OCI-LY7 (cell line): Measurements from ENCODE around the gene REXO1.

Experiments used
- EZH2phosphoT487 ChIP-seq: fragments of 200-600 bp; sonication (generic); IDR thresholded peaks from 2 replicates; pipeline ENCODE4 v1.6.1; 2018; ENCODE audit warnings: low read depth, borderline replicate concordance, mild to moderate bottlenecking, mixed run types, antibody characterized with exemption, low read length, moderate library complexity, mixed read lengths
- TF ChIP-seq, protein P1 (sequence below): fragments of 200-600 bp; sonication (generic); conservative IDR thresholded peaks from 2 replicates; pipeline ENCODE4 v1.5.1; 2014; ENCODE audit warnings: mild to moderate bottlenecking, antibody characterized with exemption, low read length, moderate library complexity, mixed read lengths

DNA sequence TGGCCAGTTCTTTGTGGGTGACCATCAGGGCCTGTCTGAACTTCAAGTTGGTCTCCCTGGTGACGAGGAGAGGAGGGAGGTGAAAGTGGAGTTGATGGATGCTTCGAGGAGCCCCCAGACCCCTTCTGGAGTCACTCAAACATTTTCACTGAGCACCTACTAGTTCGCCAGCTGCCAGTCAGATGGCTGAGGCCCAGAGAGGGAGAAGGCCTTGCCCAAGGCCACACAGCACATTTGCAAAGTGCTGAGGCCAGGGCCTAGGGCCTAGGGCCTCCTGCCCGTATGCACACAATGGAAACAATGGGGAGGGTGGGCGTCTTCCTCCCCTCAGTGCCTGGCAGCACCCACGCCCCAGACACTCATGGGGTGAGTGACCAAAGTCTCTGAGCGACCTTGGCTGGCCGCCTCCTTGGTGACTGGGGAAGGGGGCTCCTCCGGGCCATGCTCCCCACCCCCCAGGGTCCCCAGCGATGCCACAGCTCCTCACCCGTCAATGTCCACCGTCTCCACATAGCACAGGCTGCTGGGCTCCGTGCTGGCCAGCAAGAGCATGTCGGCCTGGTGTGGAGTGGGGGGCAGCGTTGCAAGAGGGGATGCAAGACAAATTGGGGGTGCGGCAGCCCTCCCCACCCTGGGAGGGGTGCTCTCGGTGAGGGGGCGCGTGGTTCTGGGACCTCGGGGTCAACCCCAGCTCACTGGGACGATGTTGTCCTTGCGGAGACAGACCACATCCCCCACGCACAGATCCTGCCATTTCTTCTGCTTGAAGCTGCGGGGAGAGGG, 42.7 kb downstream of the REXO1 start:
- TF ChIP-seq, protein P1, sequence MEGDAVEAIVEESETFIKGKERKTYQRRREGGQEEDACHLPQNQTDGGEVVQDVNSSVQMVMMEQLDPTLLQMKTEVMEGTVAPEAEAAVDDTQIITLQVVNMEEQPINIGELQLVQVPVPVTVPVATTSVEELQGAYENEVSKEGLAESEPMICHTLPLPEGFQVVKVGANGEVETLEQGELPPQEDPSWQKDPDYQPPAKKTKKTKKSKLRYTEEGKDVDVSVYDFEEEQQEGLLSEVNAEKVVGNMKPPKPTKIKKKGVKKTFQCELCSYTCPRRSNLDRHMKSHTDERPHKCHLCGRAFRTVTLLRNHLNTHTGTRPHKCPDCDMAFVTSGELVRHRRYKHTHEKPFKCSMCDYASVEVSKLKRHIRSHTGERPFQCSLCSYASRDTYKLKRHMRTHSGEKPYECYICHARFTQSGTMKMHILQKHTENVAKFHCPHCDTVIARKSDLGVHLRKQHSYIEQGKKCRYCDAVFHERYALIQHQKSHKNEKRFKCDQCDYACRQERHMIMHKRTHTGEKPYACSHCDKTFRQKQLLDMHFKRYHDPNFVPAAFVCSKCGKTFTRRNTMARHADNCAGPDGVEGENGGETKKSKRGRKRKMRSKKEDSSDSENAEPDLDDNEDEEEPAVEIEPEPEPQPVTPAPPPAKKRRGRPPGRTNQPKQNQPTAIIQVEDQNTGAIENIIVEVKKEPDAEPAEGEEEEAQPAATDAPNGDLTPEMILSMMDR: no peak
- TF ChIP-seq EZH2phosphoT487: no peak
